ENCODE results near the gene INF2.

DNA sequence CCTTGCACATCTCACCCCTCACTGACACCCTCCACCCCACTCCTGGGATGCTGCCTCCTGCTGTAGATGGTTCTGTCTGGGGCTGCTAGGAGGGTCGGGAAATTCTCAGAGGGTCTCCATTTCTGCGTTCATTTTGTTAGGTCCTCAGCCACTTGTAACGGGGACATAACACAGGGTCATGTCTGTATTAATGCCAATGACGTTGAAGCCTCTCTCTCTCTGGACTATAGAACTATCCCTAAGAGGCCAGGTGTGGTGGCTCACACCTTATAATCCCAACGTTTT, 78.2 kb downstream of the INF2 start:
- TF ChIP-seq, protein P1, sequence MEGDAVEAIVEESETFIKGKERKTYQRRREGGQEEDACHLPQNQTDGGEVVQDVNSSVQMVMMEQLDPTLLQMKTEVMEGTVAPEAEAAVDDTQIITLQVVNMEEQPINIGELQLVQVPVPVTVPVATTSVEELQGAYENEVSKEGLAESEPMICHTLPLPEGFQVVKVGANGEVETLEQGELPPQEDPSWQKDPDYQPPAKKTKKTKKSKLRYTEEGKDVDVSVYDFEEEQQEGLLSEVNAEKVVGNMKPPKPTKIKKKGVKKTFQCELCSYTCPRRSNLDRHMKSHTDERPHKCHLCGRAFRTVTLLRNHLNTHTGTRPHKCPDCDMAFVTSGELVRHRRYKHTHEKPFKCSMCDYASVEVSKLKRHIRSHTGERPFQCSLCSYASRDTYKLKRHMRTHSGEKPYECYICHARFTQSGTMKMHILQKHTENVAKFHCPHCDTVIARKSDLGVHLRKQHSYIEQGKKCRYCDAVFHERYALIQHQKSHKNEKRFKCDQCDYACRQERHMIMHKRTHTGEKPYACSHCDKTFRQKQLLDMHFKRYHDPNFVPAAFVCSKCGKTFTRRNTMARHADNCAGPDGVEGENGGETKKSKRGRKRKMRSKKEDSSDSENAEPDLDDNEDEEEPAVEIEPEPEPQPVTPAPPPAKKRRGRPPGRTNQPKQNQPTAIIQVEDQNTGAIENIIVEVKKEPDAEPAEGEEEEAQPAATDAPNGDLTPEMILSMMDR (IDR thresholded peaks at IDR 0.05), result no peak
- TF ChIP-seq ZFX (IDR thresholded peaks at IDR 0.05; ENCODE audit: borderline replicate concordance), result no peak
